Trophoblast cell (in vitro differentiated cells and primary cell): Measurements from ENCODE around the gene BATF.

Experiments
- DNase-seq, 2 donors: peaks; one replicate each; pipeline ENCODE4 v3.0.0-alpha.2; 2016
- H2AFZ ChIP-seq: 2 replicates; pipeline ENCODE4 v1.6.1; 2013; ENCODE audit warnings: low read length, moderate library complexity, mild to moderate bottlenecking; ENCODE audit not compliant: insufficient read depth, poor library complexity
- H2AK5ac ChIP-seq: 2 replicates; pipeline ENCODE4 v1.6.1; 2013; ENCODE audit warnings: mild to moderate bottlenecking, low read length
- H2BK120ac ChIP-seq: 2 replicates; pipeline ENCODE4 v1.6.1; 2013; ENCODE audit warnings: low read length, mild to moderate bottlenecking, moderate library complexity; ENCODE audit not compliant: insufficient read depth, poor library complexity
- H2BK12ac ChIP-seq: 2 replicates; pipeline ENCODE4 v1.6.1; 2013; ENCODE audit warnings: mild to moderate bottlenecking, low read length, moderate library complexity
- H2BK5ac ChIP-seq: 2 replicates; pipeline ENCODE4 v1.6.1; 2013; ENCODE audit warnings: low read length, low read depth, moderate library complexity, mild to moderate bottlenecking; ENCODE audit not compliant: poor library complexity
- H3K14ac ChIP-seq: 2 replicates; pipeline ENCODE4 v1.6.1; 2013; ENCODE audit warnings: mild to moderate bottlenecking, low read length
- H3K18ac ChIP-seq: 2 replicates; pipeline ENCODE4 v1.6.1; 2013; ENCODE audit warnings: mild to moderate bottlenecking, low read length
- H3K23ac ChIP-seq: 2 replicates; pipeline ENCODE4 v1.6.1; 2013; ENCODE audit warnings: low read length
- H3K27ac ChIP-seq: 2 replicates; pipeline ENCODE4 v1.5.1; 2013; ENCODE audit warnings: low read depth, mild to moderate bottlenecking, inconsistent platforms, low read length, moderate library complexity
- H3K27me3 ChIP-seq: 2 replicates; pipeline ENCODE4 v1.6.1; 2013; ENCODE audit warnings: inconsistent platforms, mild to moderate bottlenecking, low read length, moderate library complexity; ENCODE audit not compliant: insufficient read depth
- H3K36me3 ChIP-seq, 2 experiments: 1 replicate in 1 of 2; 2 replicates in 1 of 2; pipeline ENCODE4 v1.6.1; 2013; ENCODE audit warnings: low read length in 2 of 2, mild to moderate bottlenecking in 2 of 2, moderate library complexity in 1 of 2; ENCODE audit not compliant: insufficient read depth in 2 of 2, control insufficient read depth in 1 of 2
- H3K4ac ChIP-seq: 2 replicates; pipeline ENCODE4 v1.6.1; 2013; ENCODE audit warnings: low read depth, mild to moderate bottlenecking, low read length, moderate library complexity
- H3K4me1 ChIP-seq, 2 experiments: 1 replicate in 1 of 2; 2 replicates in 1 of 2; pipeline ENCODE4 v1.6.1; 2013; ENCODE audit warnings: low read length in 2 of 2, mild to moderate bottlenecking in 2 of 2, moderate library complexity in 1 of 2; ENCODE audit not compliant: insufficient read depth in 2 of 2, control insufficient read depth in 1 of 2
- H3K4me2 ChIP-seq: 2 replicates; pipeline ENCODE4 v1.6.1; 2013; ENCODE audit warnings: inconsistent platforms, mild to moderate bottlenecking, low read length, moderate library complexity
- H3K4me3 ChIP-seq: 2 replicates; pipeline ENCODE4 v1.5.1; 2013; ENCODE audit warnings: mild to moderate bottlenecking, low read depth, low read length, inconsistent platforms
- H3K79me1 ChIP-seq: one replicate; pipeline ENCODE4 v1.6.1; 2013; ENCODE audit warnings: low read length
- H3K79me2 ChIP-seq: 2 replicates; pipeline ENCODE4 v1.6.1; 2013; ENCODE audit warnings: low read length, mild to moderate bottlenecking; ENCODE audit not compliant: control insufficient read depth, insufficient read depth, poor library complexity
- H3K9ac ChIP-seq: 2 replicates; pipeline ENCODE4 v1.6.1; 2013; ENCODE audit warnings: mild to moderate bottlenecking, low read length
- H3K9me3 ChIP-seq: 2 replicates; pipeline ENCODE4 v1.6.1; 2013; ENCODE audit warnings: low read depth, mild to moderate bottlenecking, control low read depth, inconsistent platforms, low read length; ENCODE audit not compliant: insufficient read depth
- H4K12ac ChIP-seq: 2 replicates; pipeline ENCODE4 v1.6.1; 2013; ENCODE audit warnings: low read depth, mild to moderate bottlenecking, low read length, moderate library complexity
- H4K8ac ChIP-seq: 2 replicates; pipeline ENCODE4 v1.6.1; 2013; ENCODE audit warnings: low read depth, mild to moderate bottlenecking, low read length, moderate library complexity
- H4K91ac ChIP-seq: one replicate; pipeline ENCODE4 v1.6.1; 2013; ENCODE audit warnings: low read depth, mild to moderate bottlenecking, low read length, moderate library complexity
- WGBS: extraction: QIAGEN DNeasy Blood & Tissue Kit; methylation state at CpG from one replicate; pipeline ENCODE4 v1.1.7; 2013; ENCODE audit warnings: missing lambda C conversion rate; ENCODE audit not compliant: insufficient read length, insufficient coverage; ENCODE audit errors: extremely low coverage; 5-methylcytosine and 5-hydroxymethylcytosine counted together

BATF gene

GRCh38 chr14:75566752-75567151 lies 44.5 kb downstream of the BATF start:
- Histone ChIP-seq H2AFZ (no peak overlapping the region), H3K79me2 (no peaks in the 10 kb centered on the region), H3K9me3 (no peaks in the 10 kb centered on the region), H3K4me1 (peaks cover 3 to 4% of the 10 kb centered on the region in 2 experiments), H3K4me2 (no peak overlapping the region), H2BK120ac (no peak overlapping the region), H3K27ac (no peak overlapping the region), H4K8ac (no peak overlapping the region), H3K27me3 (no peaks in the 10 kb centered on the region), H3K9ac (no peak overlapping the region), H3K23ac (no peak overlapping the region), H4K12ac (no peak overlapping the region), H3K4ac (no peak overlapping the region), H3K18ac (no peak overlapping the region), H2BK5ac (no peak overlapping the region), H3K4me3 (no peak overlapping the region), H3K36me3 (no peaks in the 10 kb centered on the region), H3K14ac (peak overlapping the region; percentile 17), H3K79me1 (peaks cover 5% of the 10 kb centered on the region), H2BK12ac (peak overlapping the region; percentile 3), H4K91ac (peak overlapping the region; percentile 1), H2AK5ac (no peak overlapping the region)
- 100% methylated on average over 3 of the region's 8 CpGs for WGBS
- no peak for DNase-seq

- WGBS: no CpG with 5 or more reads among the region's 7 CpGs
Observed at GRCh38 chr14:75568140-75568539, 45.9 kb downstream of the BATF start.

GRCh38 chr14:75568791-75569190 lies 46.5 kb downstream of the BATF start:
- Histone ChIP-seq H3K79me2 (no peaks in the 10 kb centered on the region), H3K27ac (no peak overlapping the region), H2AK5ac (no peak overlapping the region), H3K14ac (no peak overlapping the region), H2AFZ (no peak overlapping the region), H3K4me2 (no peak overlapping the region), H3K27me3 (no peaks in the 10 kb centered on the region), H3K79me1 (peaks cover 3% of the 10 kb centered on the region), H3K23ac (no peak overlapping the region), H3K4me3 (no peak overlapping the region), H3K9me3 (peaks cover 2% of the 10 kb centered on the region), H3K18ac (no peak overlapping the region), H4K8ac (no peak overlapping the region), H2BK12ac (no peak overlapping the region), H2BK120ac (no peak overlapping the region), H4K91ac (no peak overlapping the region), H2BK5ac (no peak overlapping the region), H3K9ac (no peak overlapping the region), H3K36me3 (no peaks in the 10 kb centered on the region), H3K4ac (no peak overlapping the region), H3K4me1 (peaks cover 5 to 7% of the 10 kb centered on the region in 2 experiments), H4K12ac (no peak overlapping the region)
- WGBS: no CpG with 5 or more reads among the region's 6 CpGs
- DNase-seq: no peak

More at GRCh38 chr14:75568140-75568539, 45.9 kb downstream of the BATF start:
- no peak overlapping the region for H4K91ac ChIP-seq
- no peak overlapping the region for H4K12ac ChIP-seq
- H3K36me3 ChIP-seq: no peaks in the 10 kb centered on the region
- H3K27ac ChIP-seq: no peak overlapping the region
- H2BK120ac ChIP-seq: no peak overlapping the region
- H2AK5ac ChIP-seq: no peak overlapping the region
- H3K9me3 ChIP-seq: peaks cover 2% of the 10 kb centered on the region
- peaks cover 4% of the 10 kb centered on the region for H3K79me1 ChIP-seq
- H3K4me2 ChIP-seq: no peak overlapping the region
- no peak overlapping the region for H3K9ac ChIP-seq
- no peaks in the 10 kb centered on the region for H3K79me2 ChIP-seq
- H4K8ac ChIP-seq: no peak overlapping the region
- H3K14ac ChIP-seq: no peak overlapping the region
- H3K23ac ChIP-seq: no peak overlapping the region
- H2AFZ ChIP-seq: no peak overlapping the region
- no peak overlapping the region for H2BK12ac ChIP-seq
- no peak overlapping the region for H3K18ac ChIP-seq
- H3K27me3 ChIP-seq: no peaks in the 10 kb centered on the region
- H2BK5ac ChIP-seq: no peak overlapping the region
- peaks cover 5 to 7% of the 10 kb centered on the region in 2 experiments for H3K4me1 ChIP-seq
- no peak overlapping the region for H3K4ac ChIP-seq
- no peak overlapping the region for H3K4me3 ChIP-seq
- no peak for DNase-seq

- Histone ChIP-seq H3K27me3 (no peaks in the 10 kb centered on the region), H3K23ac (no peak overlapping the region), H2BK12ac (no peak overlapping the region), H3K27ac (no peak overlapping the region), H3K4ac (no peak overlapping the region), H3K4me2 (no peak overlapping the region), H3K79me1 (peaks cover 3% of the 10 kb centered on the region), H3K4me3 (no peak overlapping the region), H4K8ac (no peak overlapping the region), H3K14ac (no peak overlapping the region), H2AK5ac (no peak overlapping the region), H3K9ac (no peak overlapping the region), H2AFZ (no peak overlapping the region), H2BK5ac (no peak overlapping the region), H3K9me3 (peaks cover 2% of the 10 kb centered on the region), H4K12ac (no peak overlapping the region), H3K18ac (no peak overlapping the region), H2BK120ac (no peak overlapping the region), H3K36me3 (no peaks in the 10 kb centered on the region), H3K4me1 (peaks cover 5 to 7% of the 10 kb centered on the region in 2 experiments), H3K79me2 (no peaks in the 10 kb centered on the region), H4K91ac (no peak overlapping the region)
- WGBS: no CpG with 5 or more reads among the region's 2 CpGs
- no peak for DNase-seq
Observed at GRCh38 chr14:75570797-75571196, 48.5 kb downstream of the BATF start.
